Endodermal cell (in vitro differentiated cells): ENCODE results near the gene DTL. TPM values are rescaled to one million over a fixed set of nuclear protein-coding genes. Genes with fewer than 3 reads are reported as not detected.
"Not testable (repeated sequence)": the region's sequence is repeated elsewhere in the genome, so short reads cannot be mapped to it uniquely, and the experiment has no call there.

Experiments used
- DNase-seq: peaks from one replicate; pipeline ENCODE4 v3.0.0-alpha.2; 2017
- H3K27ac ChIP-seq: 2 replicates; pipeline ENCODE4 v1.5.1; 2013; ENCODE audit warnings: mild to moderate bottlenecking, low read depth, low read length, moderate library complexity
- H3K27me3 ChIP-seq: 2 replicates; pipeline ENCODE4 v1.6.1; 2013; ENCODE audit warnings: mild to moderate bottlenecking, low read length, moderate library complexity; ENCODE audit not compliant: insufficient read depth, control insufficient read depth, poor library complexity, severe bottlenecking
- H3K36me3 ChIP-seq: 2 replicates; pipeline ENCODE4 v1.7.0; 2013; ENCODE audit warnings: mild to moderate bottlenecking, low read length, moderate library complexity; ENCODE audit not compliant: control insufficient read depth, insufficient read depth
- H3K4me1 ChIP-seq: one replicate; pipeline ENCODE4 v1.7.0; 2013; ENCODE audit warnings: low read length; ENCODE audit not compliant: control insufficient read depth, insufficient read depth
- H3K4me3 ChIP-seq: 2 replicates; pipeline ENCODE4 v1.5.1; 2013; ENCODE audit warnings: mild to moderate bottlenecking, low read length, moderate library complexity
- H3K9ac ChIP-seq: 2 replicates; pipeline ENCODE4 v1.6.1; 2013; ENCODE audit warnings: mild to moderate bottlenecking, low read length, moderate library complexity; ENCODE audit not compliant: poor library complexity, severe bottlenecking; ENCODE audit errors: extremely low read depth
- H3K9me3 ChIP-seq: 2 replicates; pipeline ENCODE4 v1.6.1; 2013; ENCODE audit warnings: mild to moderate bottlenecking, low read length, moderate library complexity; ENCODE audit not compliant: control insufficient read depth
- H3K27ac Mint-ChIP-seq: 2 replicates; pipeline ENCODE4 v1.8.0; 2020; ENCODE audit warnings: mixed read lengths
- H3K27me3 Mint-ChIP-seq: 2 replicates; pipeline ENCODE4 v1.8.0; 2021; ENCODE audit warnings: mild to moderate bottlenecking, mixed read lengths; ENCODE audit not compliant: insufficient read depth
- H3K36me3 Mint-ChIP-seq: 2 replicates; pipeline ENCODE4 v1.8.0; 2020; ENCODE audit warnings: low read depth, mixed read lengths
- H3K4me1 Mint-ChIP-seq: 2 replicates; pipeline ENCODE4 v1.8.0; 2020; ENCODE audit warnings: mixed read lengths
- H3K4me3 Mint-ChIP-seq: 2 replicates; pipeline ENCODE4 v1.8.0; 2020; ENCODE audit warnings: mild to moderate bottlenecking, moderate library complexity, mixed read lengths
- H3K9me3 Mint-ChIP-seq: 2 replicates; pipeline ENCODE4 v1.8.0; 2020; ENCODE audit warnings: mild to moderate bottlenecking, mixed read lengths
- CTCF ChIP-seq: fragments of 200-600 bp; sonication (generic); conservative IDR thresholded peaks from 2 replicates; pipeline ENCODE4 v1.5.0; 2021; ENCODE audit warnings: antibody characterized with exemption, mild to moderate bottlenecking
- WGBS, 2 experiments: methylation state at CpG; one replicate each; pipeline versions ENCODE4 v1.1.5 to v1.1.7; 2013; ENCODE audit warnings: missing lambda C conversion rate in 2 of 2, mixed read lengths in 1 of 2; ENCODE audit not compliant: insufficient coverage in 1 of 2, insufficient read length in 1 of 2; 5-methylcytosine and 5-hydroxymethylcytosine counted together
- long read RNA-seq, 4 experiments: library from polyadenylated mRNA in 2 of 4; library from RNA in 1 of 4; library from capped mRNA in 1 of 4; stranded (forward) in 3 of 4; unstranded in 1 of 4; transcript quantifications; one replicate each; pipeline ENCODE4 v2.0.0, GENCODE V29; 2020 to 2021; ENCODE audit warnings: inconsistent platforms in 1 of 4
- polyA plus RNA-seq, 2 experiments: library from polyadenylated mRNA; stranded (reverse); fragments of 50-300 nt; gene quantifications; one replicate each; pipeline ENCODE4 v1.2.3, GENCODE V29; 2013
- total RNA-seq, 2 donors: library from RNA; stranded (reverse); fragmentation: NEBNext Ultra II Directional in 1 of 2; extraction: Animal tissue kit (Norgen Biotek cat#: 25700) in 1 of 2; gene quantifications; 2 replicates in 1 of 2; 3 replicates in 1 of 2; pipeline ENCODE4 v1.2.1, GENCODE V29; 2021

Gene DTL
- total RNA-seq, result 10 to 100 TPM; 45.5 to 73.8 TPM
- 42.6 TPM for polyA plus RNA-seq (2013, experiment 1 of 2)
- polyA plus RNA-seq (2013, experiment 2 of 2), result 30.9 TPM
- long read RNA-seq, experiment 1, full-length matches to known transcripts, result 14 of 24 reads
- long read RNA-seq, experiment 1, partial matches to known transcripts, result 4 of 24 reads
- long read RNA-seq, experiment 1, other reads (novel, unspliced or antisense), result 6 of 24 reads
- long read RNA-seq, experiment 2, full-length matches to known transcripts, result 82 of 96 reads
- long read RNA-seq, experiment 2, partial matches to known transcripts, result 7 of 96 reads
- long read RNA-seq, experiment 2, other reads (novel, unspliced or antisense), result 7 of 96 reads
- long read RNA-seq, experiment 3, full-length matches to known transcripts, result 183 of 201 reads
- long read RNA-seq, experiment 3, partial matches to known transcripts, result 9 of 201 reads
- long read RNA-seq, experiment 3, other reads (novel, unspliced or antisense), result 9 of 201 reads
- long read RNA-seq, experiment 4, full-length matches to known transcripts, result 7 of 13 reads
- long read RNA-seq, experiment 4, partial matches to known transcripts, result 5 of 13 reads
- long read RNA-seq, experiment 4, other reads (novel, unspliced or antisense), result 1 of 13 reads

GRCh38 chr1:212035123-212035834 lies at the start of gene DTL, which contains the start of gene INTS7:
DTL (plus strand) TSS chr1:212035748; CDS start chr1:212035891, 143 bp downstream.
INTS7 (minus strand) TSS chr1:212035557; CDS start chr1:212035437, 120 bp downstream.
- TF ChIP-seq CTCF, result peak; percentile 98
- Histone ChIP-seq H3K27me3 (no peaks in the 10 kb centered on the region), H3K4me3 (peak within 1 kb of the TSS; percentile 92), H3K4me1 (no peaks in the 10 kb centered on the region), H3K9me3 (no peaks in the 10 kb centered on the region), H3K36me3 (peaks cover 13% of the 10 kb centered on the region), H3K9ac (peak within 1 kb of the TSS; percentile 90), H3K27ac (peak within 1 kb of the TSS; percentile 80)
- peaks cover 6% of the 10 kb centered on the region for H3K9me3 Mint-ChIP-seq
- peak; percentile 99 for DNase-seq
- peaks cover 35% of the 10 kb centered on the region for H3K4me1 Mint-ChIP-seq
- peak within 1 kb of the TSS; percentile 99 for H3K27ac Mint-ChIP-seq
- peaks cover 19% of the 10 kb centered on the region for H3K36me3 Mint-ChIP-seq
- no peaks in the 10 kb centered on the region for H3K27me3 Mint-ChIP-seq
- WGBS, 2 experiments, result 0% methylated on average over 28 to 53 of the region's 53 CpGs
- H3K4me3 Mint-ChIP-seq, result peak within 1 kb of the TSS; percentile 96

- no peak for TF ChIP-seq CTCF
- peaks cover 22% of the 10 kb centered on the region for H3K36me3 Mint-ChIP-seq
These were observed 48.8 kb upstream of the DTL start for GRCh38 chr1:211986628-211987254.

GRCh38 chr1:211991695-211992094 lies 43.9 kb upstream of the DTL start:
- Histone ChIP-seq H3K27me3 (no peaks in the 10 kb centered on the region), H3K4me1 (no peaks in the 10 kb centered on the region)
- H3K4me1 Mint-ChIP-seq, result no peaks in the 10 kb centered on the region

More at GRCh38 chr1:211986628-211987254, 48.8 kb upstream of the DTL start:
- Mint-ChIP-seq H3K9me3 (no peaks in the 10 kb centered on the region), H3K27me3 (no peaks in the 10 kb centered on the region), H3K4me1 (no peaks in the 10 kb centered on the region), H3K4me3 (no peak overlapping the region), H3K27ac (peak overlapping the region; percentile 55)
- Histone ChIP-seq H3K27me3 (no peaks in the 10 kb centered on the region), H3K27ac (no peak overlapping the region), H3K36me3 (peaks cover 65% of the 10 kb centered on the region), H3K4me1 (no peaks in the 10 kb centered on the region), H3K9me3 (no peaks in the 10 kb centered on the region), H3K9ac (no peak overlapping the region), H3K4me3 (no peak overlapping the region)
- no peak for DNase-seq
- WGBS, 2 experiments, result 96% methylated on average over 4 to 7 of the region's 7 CpGs

GRCh38 chr1:211997426-211997825 lies 38.1 kb upstream of the DTL start:
- not testable (repeated sequence) for DNase-seq, H3K27ac Mint-ChIP-seq, H3K4me3 ChIP-seq, H3K27me3 ChIP-seq, H3K4me1 ChIP-seq, H3K27ac ChIP-seq, H3K9ac ChIP-seq, H3K27me3 Mint-ChIP-seq, H3K4me3 Mint-ChIP-seq, H3K9me3 Mint-ChIP-seq
- H3K36me3 ChIP-seq, result peaks cover 63% of the 10 kb centered on the region
- Mint-ChIP-seq H3K4me1 (peaks cover 12% of the 10 kb centered on the region), H3K36me3 (peaks cover 53% of the 10 kb centered on the region)
- WGBS, 2 experiments, result 98 to 100% methylated on average over 1 to 4 of the region's 4 CpGs
- peaks cover 14% of the 10 kb centered on the region for H3K9me3 ChIP-seq

More at GRCh38 chr1:211991695-211992094, 43.9 kb upstream of the DTL start:
- no peaks in the 10 kb centered on the region for H3K9me3 ChIP-seq
- DNase-seq, result no peak
- TF ChIP-seq CTCF, result no peak
- H3K27ac ChIP-seq, result no peak overlapping the region
- no peak overlapping the region for H3K4me3 Mint-ChIP-seq
- no peak overlapping the region for H3K9ac ChIP-seq
- peaks cover 47% of the 10 kb centered on the region for H3K36me3 ChIP-seq
- H3K36me3 Mint-ChIP-seq, result peaks cover 32% of the 10 kb centered on the region
- H3K27ac Mint-ChIP-seq, result no peak overlapping the region
- H3K9me3 Mint-ChIP-seq, result no peaks in the 10 kb centered on the region
- H3K27me3 Mint-ChIP-seq, result no peaks in the 10 kb centered on the region
- no peak overlapping the region for H3K4me3 ChIP-seq
